Inflammatory macrophage (primary cell): Measurements from ENCODE around the gene HPX.
A peak's percentile ranks its signal among the peaks of the same experiment; 100 is the strongest.

Experiments
- DNase-seq, 2 donors: peaks; one replicate each; pipeline ENCODE4 v3.0.0-alpha.2; 2020 to 2022

Gene HPX

GRCh38 chr11:6389905-6390717, 50.7 kb downstream of the HPX start, which contains the start of gene SMPD1:
Gene SMPD1, plus strand, starts transcription at chr11:6390474. Its CDS starts 125 bp downstream, at chr11:6390599.
- DNase-seq: peak; percentile 95 to 96

- no peak for DNase-seq
These were observed 52.0 kb downstream of the HPX start for GRCh38 chr11:6388748-6389147.

- DNase-seq: no peak
These were observed 52.8 kb downstream of the HPX start for GRCh38 chr11:6387811-6388599.

DNA sequence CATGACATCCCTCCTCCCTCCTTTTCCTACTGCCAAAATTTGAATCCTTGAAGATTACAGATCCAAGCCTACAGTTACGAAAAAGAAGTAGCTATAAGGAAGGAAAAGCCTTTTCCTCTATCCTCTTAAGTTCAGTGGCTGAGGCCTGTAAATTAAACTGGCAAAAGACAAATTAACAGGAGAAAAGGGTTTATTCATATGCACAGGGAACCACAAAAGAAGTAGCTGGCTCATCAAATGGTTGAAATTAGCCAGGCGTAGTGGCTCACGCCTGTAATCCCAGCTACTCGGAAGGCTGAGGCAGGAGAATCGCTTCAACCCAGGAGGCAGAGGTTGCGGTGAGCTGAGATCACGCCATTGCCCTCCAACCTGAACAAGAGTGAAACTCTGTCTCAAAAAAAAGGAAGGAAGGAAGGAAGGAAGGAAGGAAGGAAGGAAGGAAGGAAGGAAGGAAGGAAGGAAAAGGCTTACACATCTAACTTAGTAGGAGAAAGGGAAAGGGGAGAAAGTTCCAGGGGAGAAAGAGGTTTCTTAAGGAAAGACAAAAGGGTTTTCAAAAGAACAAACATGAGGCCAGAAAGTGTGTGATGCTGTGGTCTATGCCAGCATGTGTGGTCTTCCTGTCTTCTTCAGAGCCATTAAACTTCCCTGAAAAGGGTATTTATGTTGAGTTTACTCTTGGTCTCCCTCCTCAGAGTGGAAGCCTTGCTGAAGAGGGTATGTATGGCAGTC, 55.6 kb downstream of the HPX start:
- DNase-seq: no peak
